Erythroblast (primary cell): ENCODE data around the gene KCNH2.

ENCODE experiments used
- GATA1 ChIP-seq: IDR thresholded peaks from 2 replicates; pipeline ENCODE4 v1.6.1; 2011; ENCODE audit warnings: low read depth, mild to moderate bottlenecking, control low read depth, low read length, moderate library complexity
- POLR2A ChIP-seq: IDR thresholded peaks from 2 replicates; pipeline ENCODE4 v1.6.1; 2011; ENCODE audit warnings: mild to moderate bottlenecking, low read length

- no peak for TF ChIP-seq POLR2A
- no peak for TF ChIP-seq GATA1
Measured at GRCh38 chr7:150986099-150986512, 8.0 kb upstream of the KCNH2 start.
